DMS53 treated with DMSO at 0.1 percent for 48 hours (cell line): ENCODE results near the gene CD48.

Source experiments
- DNase-seq: peaks from one replicate; lab custom pipeline; 2025; ENCODE audit not compliant: unreplicated experiment; lab: John Stamatoyannopoulos, UW

Gene CD48

DNA sequence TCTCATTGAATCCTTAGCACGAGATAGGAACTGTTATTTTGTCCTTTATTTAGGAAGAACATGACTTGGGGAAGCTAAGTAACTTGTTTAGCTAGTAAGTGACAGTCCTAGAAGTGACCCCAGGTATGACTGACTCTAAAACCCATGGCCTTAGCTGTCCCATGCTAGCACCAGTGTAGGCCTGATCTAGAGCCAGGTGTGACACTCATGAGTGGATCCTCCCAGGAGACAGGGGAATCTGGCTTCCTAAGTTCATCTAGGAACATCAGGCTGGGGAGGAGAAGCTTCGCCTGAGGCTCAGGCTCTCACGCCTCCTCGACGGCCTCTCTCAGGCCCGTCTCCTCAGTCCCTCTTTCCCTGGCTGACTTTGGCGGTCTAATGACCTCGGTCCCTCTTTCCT, 31.2 kb downstream of the CD48 start:
- DNase-seq: no peak

- no peak for DNase-seq
Measured at GRCh38 chr1:160679893-160680292, 31.7 kb downstream of the CD48 start.

GRCh38 chr1:160676869-160677597, 34.6 kb downstream of the CD48 start:
- no peak for DNase-seq

GRCh38 chr1:160675641-160676410, 35.8 kb downstream of the CD48 start:
- DNase-seq: peak; percentile 29

- DNase-seq: no peak
Measured at GRCh38 chr1:160674415-160674814, 37.2 kb downstream of the CD48 start.

DNA sequence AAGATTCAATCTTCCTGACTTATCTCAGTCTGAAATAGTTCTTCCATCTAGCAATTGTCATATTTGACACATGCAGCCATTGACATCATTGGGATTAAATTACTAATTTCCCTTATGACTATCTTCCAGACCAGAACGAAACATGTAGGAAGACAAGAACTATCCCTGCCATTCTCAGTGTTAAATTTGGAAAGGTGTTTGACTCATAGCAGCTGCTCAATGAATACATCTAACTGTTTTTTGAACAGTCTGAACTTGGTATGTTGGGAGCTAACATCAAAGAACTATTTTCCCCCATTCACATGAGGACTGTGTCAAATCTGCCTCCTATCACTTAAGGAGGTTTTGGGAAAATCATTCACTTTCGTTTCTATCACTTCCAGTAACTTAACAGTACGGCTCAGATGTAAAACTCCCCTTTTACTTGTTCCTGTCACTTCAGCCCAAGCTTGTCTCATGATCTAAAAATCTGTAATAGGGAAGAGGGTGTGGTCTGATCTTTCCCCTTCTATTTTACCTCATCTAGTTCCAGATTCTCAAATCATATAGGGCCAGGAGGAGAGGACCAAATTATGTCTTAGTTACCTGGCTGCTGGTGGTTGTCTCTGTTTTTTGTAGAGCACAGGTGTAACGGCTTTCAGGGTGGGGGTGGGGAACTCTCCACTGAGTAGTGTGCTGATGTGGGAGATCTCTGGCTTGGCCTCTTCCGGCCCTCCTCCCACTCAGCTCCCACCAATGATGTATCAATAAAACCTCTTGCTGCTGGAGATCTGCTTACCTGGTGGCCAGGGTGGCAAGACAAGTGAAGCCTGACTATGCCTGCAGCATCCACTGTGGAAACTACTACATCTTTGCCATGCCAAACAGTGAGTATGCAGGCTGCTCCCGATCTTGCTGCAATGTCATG, 38.6 kb downstream of the CD48 start:
- DNase-seq: no peak

- DNase-seq: no peak
Measured at GRCh38 chr1:160671603-160672517, 39.8 kb downstream of the CD48 start.

DNA sequence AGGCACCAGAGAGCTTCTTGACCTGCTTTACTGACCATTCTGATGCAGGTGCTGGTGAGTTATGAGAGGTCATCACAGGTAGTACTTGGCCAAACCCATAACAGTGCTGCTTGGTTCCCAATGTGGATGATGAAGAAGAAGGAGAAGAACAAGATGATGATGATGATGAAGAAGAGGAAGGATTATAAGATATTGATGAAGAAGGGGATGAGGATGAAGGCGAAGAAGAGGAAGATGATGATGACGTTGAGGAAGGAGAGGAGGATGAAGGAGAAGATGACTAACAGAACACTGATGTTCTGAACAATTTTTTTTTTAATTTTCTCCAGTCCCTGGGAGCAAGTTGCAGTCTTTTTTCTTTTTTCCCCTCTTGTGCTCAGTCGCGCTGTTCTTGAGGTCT, 40.9 kb downstream of the CD48 start:
- DNase-seq: no peak

GRCh38 chr1:160669802-160670201, 41.8 kb downstream of the CD48 start:
- no peak for DNase-seq

DNA sequence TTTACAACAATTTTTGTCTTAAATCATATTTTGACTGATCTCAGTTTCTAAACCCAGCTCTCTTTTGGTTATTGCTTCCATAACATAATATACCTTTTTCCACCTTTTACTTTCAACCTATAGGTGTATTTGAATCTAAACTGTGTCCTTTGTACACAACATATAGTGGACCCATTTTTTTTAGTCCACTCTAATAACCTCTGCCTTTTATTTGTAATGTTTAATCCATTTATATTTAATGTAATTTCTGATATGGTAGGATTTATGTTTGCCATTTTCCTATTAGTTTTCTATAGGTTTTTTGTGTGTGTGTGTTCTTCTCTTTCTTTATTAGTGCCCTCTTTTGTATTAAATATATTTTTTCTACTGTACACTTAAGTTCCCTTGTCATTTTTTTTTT, 42.3 kb downstream of the CD48 start:
- no peak for DNase-seq

GRCh38 chr1:160667896-160668295, 43.7 kb downstream of the CD48 start:
- no peak for DNase-seq

DNA sequence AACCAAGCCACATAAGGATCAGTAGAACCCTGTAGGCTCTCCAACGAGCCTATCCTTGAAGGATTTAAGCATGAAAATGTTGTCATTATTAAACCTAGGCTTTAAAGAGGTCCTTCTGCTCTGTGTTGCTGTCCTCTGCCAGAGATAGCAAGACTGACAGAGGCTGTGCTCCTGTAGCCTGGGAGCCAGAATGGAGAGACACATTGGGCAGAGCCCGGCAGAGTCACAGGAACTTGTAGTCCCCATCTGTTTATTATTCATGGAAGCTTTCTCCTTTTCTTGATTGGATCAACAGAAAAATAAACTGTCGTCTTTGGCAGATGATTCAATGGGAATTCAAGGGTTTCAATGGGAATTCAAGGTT, 45.6 kb downstream of the CD48 start:
- no peak for DNase-seq

DNA sequence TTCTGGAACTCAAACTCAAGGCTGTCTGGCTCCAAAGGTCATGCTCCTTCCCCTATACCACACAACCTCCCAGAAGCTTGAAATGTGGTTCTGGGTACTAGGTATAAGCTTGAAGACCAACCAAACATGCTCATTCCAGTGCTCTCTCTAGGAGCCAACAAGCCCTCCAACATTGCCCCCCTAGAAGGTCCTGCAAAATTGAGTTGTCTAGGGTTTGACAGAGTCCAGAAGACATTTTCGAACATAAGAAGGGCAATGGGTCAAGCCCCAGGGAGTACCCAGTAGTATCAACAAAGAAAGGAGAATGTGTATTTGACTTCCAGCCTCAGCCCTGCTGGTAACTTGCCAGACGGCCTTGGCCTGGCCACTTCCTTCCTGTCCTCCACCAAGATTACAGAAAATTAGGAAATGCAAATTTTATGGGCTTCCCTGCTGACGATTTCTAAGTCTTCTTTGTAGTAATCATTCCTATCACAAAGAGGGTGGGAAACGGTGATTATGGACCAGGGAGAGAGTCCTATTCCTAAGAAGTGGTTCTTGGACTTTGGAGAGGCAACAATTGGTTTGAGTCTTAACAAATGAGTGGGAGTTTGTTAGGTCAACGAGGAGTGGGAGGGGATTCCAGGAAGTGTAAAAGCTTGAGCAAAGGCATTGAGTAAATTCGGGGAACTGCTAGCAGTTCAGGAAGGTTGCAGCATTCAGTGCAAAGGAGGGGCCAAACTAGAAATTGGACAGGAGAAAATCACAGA, 46.1 kb downstream of the CD48 start:
- DNase-seq: no peak

DNA sequence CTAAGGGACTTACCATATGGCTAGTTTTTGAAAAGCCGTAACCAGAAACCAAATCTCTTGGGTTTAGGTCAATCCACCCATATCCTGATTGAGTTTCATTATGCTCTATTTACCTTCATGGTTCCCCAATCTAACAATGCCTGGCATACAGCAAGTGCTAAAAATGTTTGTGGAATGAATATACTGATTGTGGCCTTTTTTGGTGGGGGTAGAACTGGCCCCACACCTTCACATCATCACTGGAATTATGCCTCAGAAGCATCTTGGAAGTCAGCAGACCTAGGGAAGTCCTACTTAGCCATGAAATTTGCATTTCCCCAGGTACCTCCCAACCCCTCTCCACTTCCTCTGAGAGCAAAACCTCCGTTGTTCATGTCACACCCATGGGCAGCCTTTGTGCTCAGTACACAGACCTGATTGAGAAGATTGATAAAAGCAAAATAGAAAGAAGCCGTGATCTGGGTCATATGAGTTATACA, 47.0 kb downstream of the CD48 start:
- DNase-seq: no peak

- DNase-seq: no peak
Measured at GRCh38 chr1:160662910-160663309, 48.7 kb downstream of the CD48 start.

DNA sequence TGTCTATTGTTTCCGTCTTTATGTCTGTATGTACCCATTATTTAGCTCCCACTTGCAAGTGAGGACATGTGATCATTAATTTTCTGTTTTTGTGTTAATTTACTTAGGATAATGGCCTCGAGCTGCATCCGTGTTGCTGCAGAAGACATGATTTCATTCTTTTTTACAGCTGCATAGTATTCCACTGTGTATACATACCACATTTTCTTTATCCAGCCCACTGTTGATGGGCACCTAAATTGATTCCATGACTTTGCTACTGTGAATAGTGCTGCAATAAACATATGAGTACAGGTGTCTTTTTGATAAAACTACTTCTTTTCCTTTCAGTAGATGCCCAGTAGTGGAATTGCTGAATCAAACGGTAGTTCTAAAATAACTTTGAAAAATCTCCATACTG, 52.1 kb downstream of the CD48 start:
- DNase-seq: no peak

DNA sequence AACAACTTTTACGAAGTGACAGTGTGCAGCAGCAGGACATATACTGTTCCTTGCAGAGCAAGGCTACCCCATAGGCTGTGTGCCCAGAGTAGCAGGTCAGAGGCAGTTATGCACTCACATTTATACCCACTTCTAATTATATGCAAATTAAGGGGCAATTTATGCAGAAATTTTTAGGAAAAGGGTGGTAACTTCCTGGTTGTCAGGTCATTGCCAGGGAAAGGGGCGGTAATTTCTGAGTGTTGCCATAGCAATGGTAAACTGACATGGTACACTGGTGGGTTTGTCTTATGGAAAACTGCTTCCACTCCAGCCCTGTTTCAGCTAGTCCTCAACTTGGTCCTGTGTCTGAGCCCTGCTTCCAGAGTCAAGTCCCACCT, 52.8 kb downstream of the CD48 start:
- DNase-seq: no peak

DNA sequence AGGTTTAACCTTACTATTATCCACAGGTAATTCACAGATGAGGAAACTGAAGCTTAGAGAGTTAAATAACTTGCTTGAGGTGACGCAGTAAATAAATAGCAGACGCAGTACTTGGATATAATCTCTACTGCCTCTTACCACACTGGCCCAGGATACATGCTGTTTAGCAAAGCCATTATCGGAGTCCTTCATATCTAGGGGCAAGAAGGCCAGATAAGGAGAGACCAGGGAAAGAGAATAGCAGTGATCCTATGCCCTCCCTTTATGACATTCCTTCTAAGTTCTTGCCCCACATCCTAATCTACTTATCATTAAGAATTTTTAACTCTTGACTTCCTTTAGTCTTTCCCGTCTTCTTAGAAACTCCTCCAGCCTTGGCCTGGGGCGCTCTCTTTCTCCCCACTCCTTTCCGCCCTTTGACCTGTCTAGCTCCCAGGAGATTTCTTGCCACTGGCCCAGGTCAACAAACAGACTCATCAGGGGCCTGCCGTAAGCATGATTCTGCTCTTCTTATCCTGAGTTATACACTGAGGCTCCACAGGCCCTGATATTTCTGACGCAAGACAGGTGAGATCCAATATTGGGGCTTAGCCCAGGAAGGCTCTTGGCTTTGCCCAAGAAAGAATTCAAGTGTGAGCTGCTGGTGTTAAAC, 53.3 kb downstream of the CD48 start:
- DNase-seq: no peak

- DNase-seq: no peak
Measured at GRCh38 chr1:160657250-160657781, 54.3 kb downstream of the CD48 start.
